ENCODE results near the gene MRPS23.

MRPS23 gene

DNA sequence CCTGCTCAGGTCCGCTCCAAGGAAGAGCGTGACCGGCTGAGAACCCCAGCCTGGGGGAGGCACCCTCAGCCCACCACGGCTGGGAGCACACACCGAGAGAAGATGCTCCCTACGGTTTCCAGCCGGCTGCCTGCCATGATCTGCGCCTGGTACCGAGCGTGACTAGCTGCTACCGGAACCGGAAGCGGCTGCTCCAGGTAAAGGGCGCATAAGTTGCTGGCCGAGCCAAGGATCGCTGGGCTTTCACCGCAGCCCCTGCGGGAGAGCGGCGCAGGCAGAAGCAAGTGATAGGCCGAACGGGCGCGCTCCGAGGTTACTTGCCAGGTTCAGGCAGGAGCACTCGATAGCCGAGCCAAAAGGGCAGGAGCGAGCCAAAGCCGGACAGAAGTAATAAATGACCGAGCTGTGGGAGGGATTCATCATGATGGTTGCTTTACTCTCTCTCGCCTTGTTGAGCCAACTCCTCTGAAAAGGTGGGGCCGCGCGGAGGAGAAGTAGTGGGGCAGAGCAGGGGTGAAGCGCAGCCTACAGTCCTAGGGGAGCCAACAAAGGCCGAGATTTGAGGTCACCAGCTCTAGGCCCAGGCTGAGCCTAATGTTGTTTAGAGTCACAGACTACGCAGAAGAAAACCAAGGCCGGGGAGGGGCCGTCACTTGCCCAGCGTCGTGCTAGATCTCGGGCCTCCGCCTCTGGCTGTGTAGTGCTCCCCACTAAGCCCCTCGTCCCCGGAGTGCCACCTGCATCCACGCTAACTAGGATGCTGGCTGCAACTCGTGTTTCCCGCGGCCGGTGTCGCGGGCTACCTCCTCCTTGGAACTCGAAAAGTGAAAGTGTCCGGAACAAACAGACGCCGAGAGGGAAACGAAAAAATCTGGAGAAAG, at the start of gene MRPS23:
TSS of gene MRPS23 (minus strand) at position 171 of the 881 bp plus-strand sequence. CDS start at position 137, 34 bp downstream.
- peak; percentile 99 for DNase-seq

DNA sequence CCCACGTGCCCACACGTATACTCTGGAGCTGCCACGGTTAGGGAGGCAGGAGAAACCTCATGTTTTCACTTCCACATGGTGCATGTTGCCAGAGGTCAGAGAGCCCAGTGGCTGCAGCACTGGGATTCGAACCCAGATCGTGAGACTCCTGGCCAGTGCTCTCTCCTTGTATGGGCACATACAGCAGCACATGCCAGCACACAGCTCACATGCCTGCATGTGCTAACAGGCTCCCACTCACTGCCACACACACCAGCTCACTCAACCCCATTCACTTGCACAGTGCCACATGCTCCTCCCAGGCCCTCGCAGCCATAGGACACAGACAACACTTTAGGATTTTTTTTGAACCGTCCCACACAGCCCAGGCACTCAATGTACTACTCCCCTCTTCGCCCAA, 49.5 kb upstream of the MRPS23 start:
- DNase-seq = no peak

DNA sequence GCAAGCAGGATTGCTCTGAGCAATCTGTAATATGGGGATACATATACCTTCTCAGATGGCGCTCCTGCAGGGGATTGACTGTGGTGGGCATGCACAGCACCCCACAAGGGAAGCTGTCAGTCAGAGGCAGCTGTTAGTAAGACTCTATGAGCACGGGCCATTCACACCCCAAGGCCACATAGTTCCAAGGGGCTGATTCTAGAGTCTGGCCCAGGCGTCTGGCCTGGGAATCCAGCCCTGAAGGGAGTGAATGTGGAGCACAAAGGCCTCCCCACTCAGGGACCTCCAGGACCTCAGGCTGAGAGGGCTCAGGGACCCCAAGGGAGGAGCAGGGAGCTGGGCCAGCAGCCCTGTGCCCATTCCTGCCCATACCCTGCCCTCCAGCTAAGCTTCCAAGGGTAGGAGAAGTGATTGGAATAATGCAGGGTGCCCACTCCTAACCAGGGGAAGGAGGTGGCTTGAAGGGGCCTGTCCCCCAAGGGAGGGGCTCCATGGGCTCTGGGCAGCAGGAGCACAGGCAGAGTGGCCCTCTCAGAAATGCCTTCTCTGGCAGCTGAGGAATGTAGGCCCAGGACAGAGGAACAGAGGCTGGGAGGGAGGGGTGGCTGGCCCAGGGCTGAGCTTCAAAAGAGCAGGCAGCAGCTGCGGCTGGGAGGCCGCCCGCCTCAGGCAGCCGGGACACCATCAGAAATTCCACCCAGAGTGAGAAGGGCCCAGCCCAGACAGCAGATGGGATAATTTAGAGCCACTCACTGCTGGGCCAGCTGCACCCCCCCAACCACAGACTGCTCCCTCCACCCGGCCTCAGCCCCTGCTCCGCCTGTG, 48.9 kb upstream of the MRPS23 start:
- no peak for DNase-seq

DNA sequence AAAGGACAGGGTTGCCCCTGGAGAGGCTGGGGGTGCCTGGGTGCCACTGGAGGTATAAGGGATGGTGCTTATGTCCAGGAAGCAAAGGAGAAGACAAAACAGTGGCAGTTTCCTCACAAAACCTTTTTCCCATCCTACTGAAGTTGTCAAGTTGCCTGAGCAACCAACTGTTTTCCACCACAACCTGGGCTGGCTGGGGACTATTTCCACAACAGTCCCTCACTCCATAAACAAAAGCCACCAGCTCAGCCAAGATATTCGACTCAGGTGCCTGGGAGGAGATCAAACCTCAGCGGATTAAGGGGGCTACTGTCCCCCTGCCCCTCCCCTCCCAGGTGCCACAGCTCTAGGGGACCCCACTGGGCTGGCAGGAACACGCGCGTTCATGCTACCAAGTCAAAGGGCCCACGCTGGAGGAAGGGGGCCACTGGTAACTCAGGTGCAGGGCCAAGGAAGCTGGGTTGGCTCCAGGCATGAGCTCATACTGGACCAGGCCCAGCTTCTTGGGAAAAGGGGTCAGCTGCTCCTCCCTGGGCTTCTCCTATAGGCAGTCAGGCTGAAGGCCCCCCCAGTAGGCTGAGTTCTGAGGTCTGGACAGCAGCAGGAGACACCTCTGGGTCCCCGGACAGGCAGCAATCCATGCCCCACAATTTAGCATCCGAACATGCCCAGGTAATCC, 45.7 kb upstream of the MRPS23 start:
- no peak for DNase-seq

DNA sequence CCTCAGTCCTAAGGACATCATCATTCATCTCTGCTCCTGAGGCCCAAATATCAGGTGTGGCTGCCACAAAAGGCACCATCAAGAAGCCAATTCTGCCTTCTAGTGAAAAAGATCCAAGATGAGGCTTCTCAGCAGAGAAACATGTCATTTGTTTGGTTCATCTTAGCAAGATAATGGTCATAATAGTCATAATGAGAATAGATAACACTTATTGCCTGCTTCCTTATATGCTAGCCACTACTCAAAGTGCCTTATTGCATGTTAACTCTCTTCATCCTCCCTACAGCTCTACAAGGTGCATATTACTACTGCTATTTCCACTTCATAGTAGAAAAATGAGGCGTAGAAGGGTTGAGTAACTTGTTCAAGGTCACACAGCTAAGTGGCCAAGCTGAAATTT, 45.0 kb upstream of the MRPS23 start:
- DNase-seq = no peak

DNA sequence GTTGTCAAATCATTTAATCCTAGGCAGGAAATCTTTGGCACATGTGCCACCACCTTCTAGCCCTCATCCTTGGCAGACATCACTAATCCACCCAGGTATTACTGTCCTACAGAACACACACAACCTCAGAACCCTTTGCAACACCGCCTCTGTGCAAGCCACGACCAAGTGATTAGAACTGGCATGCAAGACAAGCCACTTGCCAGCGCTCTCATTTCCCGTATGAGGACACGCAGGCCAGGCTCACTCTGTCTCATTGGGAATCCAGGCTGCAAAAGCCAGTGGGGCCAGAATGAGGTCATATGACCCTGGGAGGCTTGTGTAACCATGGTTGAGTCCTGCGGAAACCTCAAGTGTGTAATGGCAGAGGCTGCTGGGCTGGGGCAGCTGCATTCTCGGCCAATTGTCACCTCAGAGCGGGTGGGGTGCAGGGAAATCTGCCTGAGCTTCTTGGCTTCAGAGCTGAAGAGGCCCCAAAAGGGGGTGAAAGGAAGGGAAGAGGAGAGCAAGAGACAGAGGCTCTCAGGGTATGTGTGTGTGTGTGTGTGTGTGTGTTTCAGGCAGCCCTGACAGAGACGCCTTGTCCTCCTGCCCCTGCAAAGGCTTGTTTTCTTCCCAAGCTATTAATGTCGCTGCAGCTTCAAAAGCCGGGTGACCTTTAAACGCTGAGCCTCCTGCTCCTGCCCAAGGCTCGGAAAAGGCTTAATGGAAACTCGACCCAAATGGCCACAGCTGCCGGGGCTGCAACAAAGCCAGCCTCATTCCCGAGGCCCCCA, 43.2 kb upstream of the MRPS23 start:
- DNase-seq = peak; percentile 42

DNA sequence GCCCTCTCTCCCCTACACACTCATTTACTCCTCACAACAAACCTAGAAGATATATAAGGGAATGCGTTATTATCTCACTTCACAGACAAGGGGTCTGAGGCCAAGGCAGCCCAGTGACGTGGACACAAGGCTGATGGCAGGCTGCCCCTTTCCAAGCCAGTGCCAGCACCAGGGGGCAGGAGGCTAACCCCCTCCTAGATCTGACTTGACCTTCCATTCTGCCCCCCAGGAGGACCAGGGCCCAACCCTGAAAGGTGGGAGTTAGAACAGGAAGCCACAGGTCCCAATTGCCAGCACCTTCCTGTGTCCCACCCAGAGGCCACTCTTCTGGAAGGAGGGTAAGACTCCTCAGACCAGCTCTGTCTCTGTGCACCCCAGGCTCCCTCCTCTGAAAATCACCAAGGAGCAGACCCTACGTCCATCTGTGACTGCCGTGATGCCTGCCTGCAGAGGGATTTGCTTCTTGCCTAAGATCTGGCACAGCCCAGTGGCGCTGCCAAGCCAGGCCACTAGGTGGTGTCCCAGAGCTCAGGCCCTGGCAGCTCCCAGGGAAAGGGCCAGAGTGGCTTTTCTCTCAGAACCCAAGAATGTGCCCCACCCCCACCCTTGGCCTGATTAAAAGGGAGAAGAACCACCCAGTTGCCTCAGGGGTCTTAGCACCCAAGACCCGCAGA, 42.4 kb upstream of the MRPS23 start:
- peak; percentile 95 for DNase-seq

DNA sequence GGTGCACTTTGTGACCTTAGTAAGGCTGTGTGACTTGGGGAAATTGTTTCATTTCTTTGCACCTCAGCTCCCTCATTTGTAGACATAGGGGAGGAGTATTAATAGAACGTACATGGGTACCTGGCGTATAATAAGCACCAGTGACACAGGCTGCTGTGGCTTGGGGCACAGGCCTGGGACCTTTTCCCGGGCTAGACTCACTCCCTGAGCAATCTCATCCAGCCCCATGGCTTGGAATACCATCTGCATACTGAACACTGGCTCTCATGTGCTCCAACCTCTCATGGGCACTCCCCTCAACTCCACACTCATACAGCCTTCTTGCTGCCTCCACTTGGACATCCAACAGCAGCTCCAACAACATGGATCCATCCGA, 41.0 kb upstream of the MRPS23 start:
- no peak for DNase-seq

DNA sequence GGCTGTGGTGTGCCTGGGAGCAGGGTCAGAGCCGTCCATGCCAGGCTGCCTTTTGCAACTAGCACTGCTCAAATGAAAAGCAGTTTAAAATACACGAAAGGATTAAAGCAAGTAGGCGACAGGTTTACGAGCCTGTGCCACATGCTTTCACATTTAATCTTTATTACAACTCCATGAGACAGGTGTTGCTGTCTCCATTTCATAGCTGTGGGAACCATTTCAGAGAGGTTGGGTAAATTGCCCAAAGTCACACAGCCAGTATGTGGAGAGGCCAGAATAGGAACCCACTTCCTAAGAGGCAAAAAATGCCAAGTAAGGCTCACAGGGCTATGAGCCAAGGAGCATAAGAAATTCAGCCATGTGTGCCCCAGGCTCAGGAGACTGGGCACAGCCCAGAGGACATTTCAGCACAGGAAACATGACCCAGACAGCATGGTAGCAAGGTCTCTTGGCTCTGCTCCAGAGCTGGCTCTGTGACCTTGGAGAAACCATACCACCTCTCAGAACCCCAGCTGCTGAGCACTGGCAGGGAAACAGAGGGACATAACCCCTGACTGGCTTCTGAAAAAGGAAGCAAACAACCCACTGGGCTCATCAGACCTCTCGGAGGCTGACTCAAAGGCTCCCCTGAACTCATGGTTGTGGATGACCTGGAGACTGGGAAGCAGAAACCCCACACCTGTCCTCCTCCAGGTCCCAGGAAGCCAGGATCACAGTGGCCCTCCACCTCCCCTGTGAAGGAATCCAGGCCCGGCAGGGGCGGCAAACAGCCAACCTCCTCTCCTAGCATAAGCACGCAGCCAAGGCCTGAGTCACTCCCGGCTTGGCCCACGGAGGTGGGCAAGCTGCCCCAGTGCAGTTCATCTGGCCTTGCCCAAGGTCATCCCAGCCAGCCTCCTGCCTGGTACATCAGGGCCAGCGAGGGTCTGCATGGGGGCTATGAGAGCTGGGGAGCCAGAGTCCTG, 40.3 kb upstream of the MRPS23 start:
- no peak for DNase-seq

DNA sequence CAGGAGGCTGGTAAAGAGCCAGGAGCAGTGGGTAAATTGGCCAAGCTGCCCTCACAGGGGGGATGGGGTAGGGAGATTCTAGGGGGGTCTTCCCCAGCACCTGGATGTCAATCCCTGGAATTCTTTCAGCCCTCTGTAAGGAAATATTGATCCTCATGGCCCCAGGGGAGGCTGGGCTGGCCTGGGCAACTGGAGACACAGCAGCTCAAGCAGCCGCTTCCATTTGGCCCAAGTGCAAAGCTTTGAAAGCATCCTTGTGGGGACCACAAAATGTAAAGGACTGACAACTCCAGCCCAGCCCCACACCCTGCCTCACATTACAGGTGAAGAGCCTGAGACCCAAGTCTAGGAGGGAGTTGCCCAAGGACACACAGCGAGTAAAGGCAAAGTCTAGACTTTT, 39.4 kb upstream of the MRPS23 start:
- DNase-seq = no peak

DNA sequence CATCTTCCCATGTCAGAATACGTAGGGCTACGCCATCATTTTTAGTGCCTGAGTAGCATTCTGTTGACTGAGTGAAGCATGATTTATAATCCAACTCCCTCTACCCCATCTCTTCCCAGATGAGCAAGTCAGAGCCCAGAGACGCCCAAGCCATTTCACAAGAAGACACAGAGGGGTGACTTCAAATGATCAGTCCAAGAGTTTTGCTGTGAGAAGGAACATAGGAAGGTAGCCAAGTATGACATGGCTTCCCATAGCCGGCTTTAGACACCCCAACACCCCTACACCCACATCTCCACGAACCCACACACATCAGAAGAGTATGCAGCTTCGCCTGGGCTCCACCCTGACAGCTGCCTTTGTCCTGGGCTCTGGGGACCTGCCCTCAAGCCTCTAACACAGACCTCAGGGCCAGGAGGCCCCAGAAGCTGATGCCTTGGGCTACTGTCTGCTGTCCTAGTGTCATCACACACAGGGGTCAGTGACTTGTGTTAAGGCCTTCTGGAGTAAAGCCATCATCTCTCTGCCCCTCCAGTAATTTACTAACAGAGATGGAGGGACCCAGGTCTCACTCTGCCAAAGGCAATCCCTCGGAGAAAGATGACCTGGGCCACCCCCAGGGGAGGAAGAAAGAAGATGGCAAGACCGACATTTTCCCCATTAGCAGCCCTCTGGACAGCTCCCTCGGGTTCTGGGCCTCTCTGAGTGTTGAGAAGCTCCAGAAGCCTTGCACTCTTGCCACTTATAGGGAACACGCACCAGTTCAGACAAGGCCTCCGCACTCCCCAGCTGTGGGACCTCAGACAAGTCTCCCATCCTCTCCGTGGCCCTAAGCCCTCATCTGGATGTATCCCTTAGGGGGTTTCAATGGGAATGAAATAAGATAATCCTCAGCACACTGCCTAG, 38.7 kb upstream of the MRPS23 start:
- DNase-seq = no peak

DNA sequence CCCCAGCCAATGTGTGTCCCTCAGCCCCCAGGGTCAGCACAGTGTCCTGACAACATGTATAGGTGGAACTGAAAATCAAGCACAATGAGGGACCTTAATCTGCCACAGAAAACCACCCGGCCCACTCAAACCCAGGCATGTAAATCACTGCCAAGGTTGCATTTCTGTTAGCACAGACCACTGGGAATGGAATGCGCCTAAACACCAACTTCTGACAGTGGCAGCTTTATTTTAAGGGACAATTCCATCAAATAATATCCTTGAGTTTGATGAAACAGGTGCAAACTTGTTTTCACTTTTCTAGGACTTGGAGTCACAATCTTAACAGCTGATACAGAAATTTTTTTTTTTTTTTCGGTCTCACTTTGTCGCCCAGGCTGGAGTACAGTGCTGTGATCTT, 37.3 kb upstream of the MRPS23 start:
- DNase-seq = no peak

DNA sequence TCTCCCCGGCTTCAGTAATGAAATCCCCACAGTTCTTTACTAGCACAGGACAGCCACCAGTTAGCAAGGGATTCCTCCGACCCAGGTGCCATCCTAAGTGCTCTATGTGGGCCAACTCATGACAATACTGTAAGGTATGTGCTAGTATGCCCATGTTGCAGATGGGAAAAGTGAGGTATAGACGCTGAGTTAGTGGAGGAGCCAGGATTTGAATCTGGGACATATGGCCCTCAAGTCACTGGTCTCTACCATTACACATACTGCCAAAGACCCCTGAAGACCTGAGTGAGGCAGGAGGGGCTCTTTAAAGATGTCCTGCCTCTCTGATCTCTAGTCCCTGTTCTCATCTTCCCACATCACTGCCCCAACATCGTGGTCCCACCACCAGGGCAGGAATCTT, 36.2 kb upstream of the MRPS23 start:
- DNase-seq = no peak

DNA sequence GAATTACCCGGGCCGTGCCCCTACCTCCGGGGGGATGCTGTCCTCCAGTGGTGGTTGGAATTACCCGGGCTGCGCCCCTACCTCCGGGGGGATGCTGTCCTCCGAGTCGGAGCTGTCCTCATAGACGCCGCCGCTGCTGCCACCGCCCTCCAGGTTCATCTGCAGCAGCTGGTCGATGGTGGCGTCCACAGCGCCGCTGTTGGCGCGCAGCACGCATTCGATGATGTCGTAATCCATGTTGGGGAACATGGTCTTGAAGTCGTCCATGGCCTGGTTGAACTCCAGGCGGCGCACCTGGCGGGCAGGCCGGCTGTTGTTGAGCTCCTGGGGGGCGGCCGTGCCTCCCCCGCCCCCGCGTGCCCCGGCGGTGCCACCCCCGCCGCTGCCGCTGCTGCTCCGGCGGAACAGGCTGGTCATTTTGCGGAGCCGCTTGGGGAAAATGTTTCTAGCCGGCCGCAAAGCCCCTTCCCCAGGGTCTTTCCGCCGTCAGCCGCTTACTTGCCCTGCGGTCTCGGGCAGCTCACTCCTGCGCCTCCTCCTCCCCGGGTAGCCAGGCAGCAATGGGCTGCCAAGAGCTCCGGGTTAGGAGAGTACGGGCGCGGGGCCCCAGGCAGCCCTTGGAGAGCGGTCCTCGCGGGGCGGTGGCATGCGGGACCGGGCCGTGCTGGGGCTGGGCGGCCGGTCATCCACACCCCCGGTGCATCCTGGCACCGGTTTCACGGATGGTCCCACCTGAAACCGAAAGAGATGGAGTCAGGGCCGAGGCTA, 35.5 kb upstream of the MRPS23 start:
- DNase-seq = no peak

DNA sequence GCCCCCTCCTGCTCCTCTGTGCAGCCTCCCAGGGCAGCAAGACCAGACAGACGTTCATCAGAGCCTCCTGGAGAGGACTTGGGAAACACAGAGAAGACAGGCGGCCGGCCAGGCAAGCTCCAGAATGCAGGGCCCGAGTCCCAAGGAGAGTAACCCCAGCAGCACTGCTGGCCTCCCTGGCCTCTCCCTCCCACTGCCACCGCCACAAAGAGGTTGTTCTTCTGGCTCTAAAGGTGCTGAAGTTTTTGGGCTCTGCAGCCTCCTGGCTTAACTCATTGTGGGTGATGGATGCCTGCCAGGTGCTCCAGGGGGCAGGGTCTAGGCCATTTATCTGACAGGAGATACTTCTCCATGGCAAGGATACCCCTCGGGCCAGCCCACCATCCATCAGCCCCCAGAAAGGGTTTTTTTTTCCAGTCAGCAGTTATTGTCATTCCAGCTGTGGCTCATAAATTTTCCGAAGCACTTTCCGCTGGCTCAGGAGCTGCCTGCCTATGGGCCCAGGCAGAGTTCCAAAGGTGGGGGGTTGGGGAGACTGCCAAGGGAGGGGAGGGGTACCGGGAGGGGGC, 32.0 kb upstream of the MRPS23 start:
- no peak for DNase-seq

DNA sequence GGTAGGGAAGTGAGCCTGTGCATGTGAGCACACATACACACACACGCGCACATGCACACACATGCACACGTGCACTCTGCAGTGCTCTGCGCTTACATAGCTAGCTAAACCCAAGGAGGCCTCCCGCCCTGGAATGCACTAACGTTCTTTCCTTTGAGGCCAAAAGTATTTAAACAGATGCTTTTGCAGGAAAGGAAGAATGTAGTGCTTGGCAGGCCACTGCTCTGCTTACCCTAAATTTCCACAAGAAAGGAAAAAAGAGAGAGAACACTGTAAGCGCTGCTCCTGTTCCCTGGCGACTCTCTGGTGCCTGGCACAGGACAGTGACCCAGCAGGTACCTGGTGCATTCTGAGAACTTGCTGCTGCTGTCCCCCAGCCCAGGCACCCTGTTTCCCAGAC, 31.3 kb upstream of the MRPS23 start:
- DNase-seq = no peak

DNA sequence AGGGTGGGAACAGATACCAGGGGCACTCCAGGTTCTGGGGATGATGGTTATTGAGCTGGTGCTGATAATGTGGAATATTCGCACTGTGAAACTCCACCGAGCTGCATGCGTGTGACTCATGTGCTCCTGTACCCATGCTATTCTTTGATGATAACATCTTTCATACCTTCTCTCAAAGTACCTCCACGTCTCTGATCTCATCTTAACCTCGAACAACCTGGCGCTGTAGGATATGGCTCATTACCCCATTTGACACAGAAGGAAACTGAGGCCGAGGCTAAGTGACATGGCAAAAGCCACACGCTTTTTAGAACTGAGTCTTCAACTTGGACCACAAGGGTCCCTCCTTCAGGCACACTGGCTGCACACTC, 30.2 kb upstream of the MRPS23 start:
- DNase-seq = no peak

DNA sequence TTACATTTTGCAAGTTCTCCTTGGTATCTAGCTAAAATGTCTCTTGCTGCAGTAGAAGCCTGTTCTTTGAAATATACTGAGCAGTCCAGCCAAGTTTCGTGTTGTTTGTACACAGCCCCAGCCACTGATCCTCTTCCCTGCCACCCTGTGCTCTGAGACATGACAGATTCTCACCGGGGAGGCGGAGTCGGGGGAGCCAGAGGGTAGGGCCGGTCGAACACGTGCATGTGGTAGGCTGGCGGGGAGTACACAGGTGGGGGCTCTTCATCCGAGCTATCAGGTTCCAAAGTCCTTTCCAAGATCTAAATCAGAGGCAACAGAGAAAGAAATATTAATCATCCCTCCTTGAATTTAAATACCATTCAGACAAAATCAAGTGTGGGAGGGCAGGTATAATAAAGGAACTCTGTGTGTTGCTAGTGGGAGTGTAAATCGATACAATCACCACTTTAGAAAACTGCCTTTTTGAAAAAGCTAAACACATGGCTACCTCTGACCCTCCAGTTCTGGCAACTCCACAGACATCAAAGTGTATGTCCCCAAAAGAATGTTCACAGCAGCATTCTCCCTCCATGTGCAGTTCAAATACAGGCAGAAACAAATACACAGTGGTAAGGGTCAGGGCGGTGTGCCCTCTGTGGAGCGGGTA, 29.7 kb upstream of the MRPS23 start:
- DNase-seq = no peak

Measured in OCI-M1 (cell line).